ENCODE measurements around the gene ZNF423.

DNA sequence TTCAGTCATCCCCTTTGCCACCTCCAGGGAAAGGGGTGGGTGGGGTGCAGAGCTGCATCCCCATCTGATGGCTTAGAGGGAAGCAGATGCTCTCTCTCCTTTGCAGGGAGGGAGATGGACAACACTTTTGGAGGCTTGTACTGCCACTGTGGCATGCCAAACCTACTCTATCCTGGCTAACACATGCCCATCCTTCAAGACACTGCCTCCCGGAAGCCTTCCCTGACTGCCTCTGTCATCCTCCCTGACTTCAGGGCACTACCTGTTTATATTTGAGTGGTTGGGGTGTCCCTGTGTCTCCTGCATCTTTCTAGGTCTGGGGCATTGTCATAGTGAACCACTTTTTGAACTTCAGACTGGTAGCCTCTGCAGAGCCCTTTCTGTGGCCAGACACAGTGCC is 202.3 kb downstream of the ZNF423 start:
- TF ChIP-seq, protein P1, sequence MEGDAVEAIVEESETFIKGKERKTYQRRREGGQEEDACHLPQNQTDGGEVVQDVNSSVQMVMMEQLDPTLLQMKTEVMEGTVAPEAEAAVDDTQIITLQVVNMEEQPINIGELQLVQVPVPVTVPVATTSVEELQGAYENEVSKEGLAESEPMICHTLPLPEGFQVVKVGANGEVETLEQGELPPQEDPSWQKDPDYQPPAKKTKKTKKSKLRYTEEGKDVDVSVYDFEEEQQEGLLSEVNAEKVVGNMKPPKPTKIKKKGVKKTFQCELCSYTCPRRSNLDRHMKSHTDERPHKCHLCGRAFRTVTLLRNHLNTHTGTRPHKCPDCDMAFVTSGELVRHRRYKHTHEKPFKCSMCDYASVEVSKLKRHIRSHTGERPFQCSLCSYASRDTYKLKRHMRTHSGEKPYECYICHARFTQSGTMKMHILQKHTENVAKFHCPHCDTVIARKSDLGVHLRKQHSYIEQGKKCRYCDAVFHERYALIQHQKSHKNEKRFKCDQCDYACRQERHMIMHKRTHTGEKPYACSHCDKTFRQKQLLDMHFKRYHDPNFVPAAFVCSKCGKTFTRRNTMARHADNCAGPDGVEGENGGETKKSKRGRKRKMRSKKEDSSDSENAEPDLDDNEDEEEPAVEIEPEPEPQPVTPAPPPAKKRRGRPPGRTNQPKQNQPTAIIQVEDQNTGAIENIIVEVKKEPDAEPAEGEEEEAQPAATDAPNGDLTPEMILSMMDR (IDR thresholded peaks at IDR 0.05) = no peak
- no peak for TF ChIP-seq POLR2A (IDR thresholded peaks at IDR 0.05)

Data from Peyer's patch (tissue), 4 donors.